CD1c-positive myeloid dendritic cell (primary cell): ENCODE measurements around the gene KCNQ5.

Experiments
- DNase-seq: peaks from one replicate; pipeline ENCODE4 v3.0.0-alpha.2; 2016; ENCODE audit errors: extremely low spot score

KCNQ5 gene

GRCh38 chr6:72639920-72640614 is 18.2 kb downstream of the KCNQ5 start:
- DNase-seq, result no peak

DNA sequence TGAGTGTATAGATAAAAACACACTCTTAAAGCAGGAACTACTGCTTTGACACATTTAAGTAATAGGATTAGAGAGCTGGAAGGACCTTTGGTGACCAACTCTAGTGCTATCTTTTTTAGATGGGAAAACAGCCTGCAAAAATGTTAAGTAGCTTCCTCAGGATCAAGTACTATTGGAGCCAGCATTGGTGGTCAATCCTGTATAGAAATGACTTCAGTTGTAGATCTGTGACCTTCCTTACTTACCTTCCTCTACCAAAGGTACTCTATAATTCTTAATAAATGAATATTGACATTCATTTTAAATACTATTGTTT is 18.7 kb downstream of the KCNQ5 start:
- no peak for DNase-seq

DNA sequence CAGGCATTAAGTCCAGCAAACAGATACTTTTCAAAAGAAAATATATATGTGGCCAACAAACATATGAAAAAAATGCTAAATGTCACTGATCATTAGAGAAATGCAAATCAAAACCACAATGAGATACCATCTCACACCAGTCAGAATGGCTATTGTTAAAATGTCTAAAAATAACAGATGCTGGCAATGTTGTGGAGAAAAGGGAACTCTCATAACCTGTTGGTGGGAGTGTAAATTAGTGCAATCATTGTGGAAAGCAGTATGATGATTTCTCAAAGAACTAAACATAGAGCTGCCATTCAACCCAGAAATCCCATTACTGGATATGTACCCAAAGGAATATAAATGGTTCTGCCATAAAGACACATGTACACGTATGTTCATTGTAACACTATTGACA is 20.6 kb downstream of the KCNQ5 start:
- DNase-seq, result no peak

DNA sequence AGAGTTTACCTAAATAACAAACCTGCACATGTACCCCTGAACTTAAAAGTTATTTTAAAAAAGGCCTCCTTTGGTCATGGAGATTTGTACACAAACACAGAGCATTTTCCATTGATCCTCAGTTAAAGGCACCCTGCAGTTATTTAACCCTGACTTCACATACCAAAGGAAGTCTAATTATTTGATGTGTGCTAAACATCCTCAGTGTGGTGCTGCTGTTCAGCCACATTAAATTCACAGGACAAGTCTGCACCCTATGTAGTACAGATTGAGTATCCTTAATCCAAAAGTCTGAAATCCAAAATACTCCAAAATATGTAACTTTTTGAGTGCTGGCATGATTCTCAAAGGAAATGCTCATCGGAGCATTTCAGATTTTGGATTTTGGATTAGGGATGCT is 21.4 kb downstream of the KCNQ5 start:
- DNase-seq, result no peak

- DNase-seq, result no peak
These were observed 25.0 kb downstream of the KCNQ5 start for GRCh38 chr6:72646604-72647485.

DNA sequence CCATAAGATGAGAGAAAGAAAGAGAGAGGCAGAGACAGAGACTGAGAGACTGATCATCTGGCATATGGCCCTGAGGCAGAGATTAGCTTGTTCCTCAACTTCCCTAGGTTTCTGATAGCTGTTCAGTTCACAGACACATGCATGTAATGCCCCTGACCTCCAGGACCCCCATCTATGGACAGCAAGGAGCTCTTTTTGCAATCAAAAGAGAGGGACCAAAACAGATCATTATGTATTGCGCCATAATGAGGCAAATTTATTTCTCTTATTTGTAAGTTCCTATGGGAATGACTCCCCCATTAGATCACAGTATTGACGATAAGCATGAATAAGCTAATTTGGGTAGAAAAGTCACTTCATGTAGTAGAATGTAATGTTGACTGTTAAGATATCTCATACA is 25.6 kb downstream of the KCNQ5 start:
- DNase-seq, result no peak

- DNase-seq, result no peak
These were observed 27.4 kb downstream of the KCNQ5 start for GRCh38 chr6:72649032-72649984.

GRCh38 chr6:72650081-72650745 is 28.3 kb downstream of the KCNQ5 start:
- DNase-seq, result no peak

DNA sequence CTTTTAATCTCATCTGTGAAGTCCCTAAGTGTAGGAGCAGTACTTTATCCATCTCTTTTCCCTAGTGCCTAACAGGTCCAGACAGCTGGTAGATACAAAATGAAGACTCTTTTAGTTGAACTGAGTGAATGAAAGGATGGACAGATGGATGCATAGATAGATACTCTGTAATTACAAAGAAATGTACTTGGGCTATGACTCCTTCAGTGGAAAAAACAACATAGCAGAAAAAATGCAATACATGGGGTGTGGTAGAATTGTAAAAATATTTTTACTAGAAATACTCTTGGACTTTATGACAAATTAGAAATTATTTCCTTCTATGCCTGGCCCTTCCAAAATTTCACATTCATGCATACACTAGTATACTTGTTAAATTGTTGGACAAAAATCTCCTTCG is 29.3 kb downstream of the KCNQ5 start:
- DNase-seq, result no peak

- no peak for DNase-seq
These were observed 30.4 kb downstream of the KCNQ5 start for GRCh38 chr6:72651967-72652956.

GRCh38 chr6:72653026-72653425 is 31.2 kb downstream of the KCNQ5 start:
- no peak for DNase-seq

- DNase-seq, result no peak
These were observed 32.3 kb downstream of the KCNQ5 start for GRCh38 chr6:72654071-72654621.

DNA sequence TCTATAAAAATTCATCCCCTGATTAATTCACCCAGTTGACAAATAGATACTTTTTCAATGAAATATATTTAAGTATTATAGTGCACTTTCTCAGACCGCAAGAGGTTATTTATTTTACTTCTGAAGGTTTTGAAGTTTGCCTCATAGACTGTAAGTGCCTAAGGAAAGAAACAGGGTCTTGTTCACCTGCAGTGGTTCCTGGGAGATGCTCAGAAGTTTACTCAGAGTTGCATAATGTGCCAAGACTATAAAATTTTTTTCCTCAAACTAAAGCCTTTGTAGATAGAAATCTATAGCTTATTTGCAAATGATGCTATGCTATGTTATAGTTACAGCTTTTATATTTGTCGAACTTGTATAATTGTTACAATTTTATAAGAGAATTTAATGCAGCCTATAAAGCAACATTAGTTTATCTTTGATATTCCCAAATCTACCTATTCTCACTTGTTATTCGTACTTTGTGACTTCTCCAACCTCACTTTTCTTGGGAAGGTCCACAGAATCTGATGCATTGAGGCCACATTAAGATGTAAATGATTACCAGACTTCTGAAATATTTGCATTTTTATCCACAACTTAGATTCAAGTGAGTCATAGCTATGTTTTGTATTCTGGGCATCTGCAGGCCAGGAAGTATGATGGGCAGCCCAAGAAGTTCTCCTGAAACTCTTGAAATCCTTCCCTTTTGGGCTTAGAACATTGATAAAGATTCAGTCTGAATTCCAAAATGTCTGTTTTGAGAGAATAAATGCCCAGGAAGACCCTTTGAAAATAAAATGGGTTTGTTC is 35.7 kb downstream of the KCNQ5 start:
- DNase-seq, result no peak

DNA sequence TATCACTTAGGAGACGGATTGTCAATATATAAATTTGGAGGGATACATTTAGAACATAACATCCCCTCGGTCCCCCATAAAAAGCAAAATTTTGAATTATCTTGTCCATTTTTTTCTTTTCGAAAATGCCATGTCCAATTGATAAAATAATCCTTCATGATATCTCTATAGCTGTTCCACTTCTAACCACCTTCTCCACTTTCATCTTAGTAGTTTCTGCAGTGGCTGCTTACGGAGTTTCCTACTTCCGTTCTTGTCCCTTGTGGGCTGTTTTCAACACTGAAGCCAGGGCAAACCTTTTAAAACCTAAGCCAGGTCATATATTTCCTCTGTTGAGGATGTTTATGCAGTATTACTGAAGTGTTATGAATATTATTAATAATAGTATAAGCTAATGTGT is 37.9 kb downstream of the KCNQ5 start:
- no peak for DNase-seq

- DNase-seq, result no peak
These were observed 39.5 kb downstream of the KCNQ5 start for GRCh38 chr6:72661411-72661810.

DNA sequence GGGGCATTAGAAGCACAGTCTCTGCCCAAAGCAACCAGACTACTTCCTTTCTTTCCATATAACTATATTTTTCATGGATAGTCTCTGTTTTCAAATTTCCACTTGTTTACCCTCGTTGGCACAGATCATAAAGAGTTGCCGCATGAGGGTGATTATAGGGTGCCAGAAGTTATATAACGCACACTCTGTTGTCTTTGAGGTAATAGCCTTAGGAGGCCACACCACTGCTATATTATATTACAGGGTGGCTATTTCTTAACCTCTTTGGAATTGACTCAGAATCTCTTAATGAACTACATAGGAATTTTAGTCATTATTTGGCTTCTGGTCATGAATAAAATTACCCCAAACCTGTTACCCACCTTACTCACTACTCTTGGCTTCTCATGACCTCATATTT is 43.7 kb downstream of the KCNQ5 start:
- DNase-seq, result no peak

- DNase-seq, result no peak
These were observed 47.5 kb downstream of the KCNQ5 start for GRCh38 chr6:72669324-72669723.

DNA sequence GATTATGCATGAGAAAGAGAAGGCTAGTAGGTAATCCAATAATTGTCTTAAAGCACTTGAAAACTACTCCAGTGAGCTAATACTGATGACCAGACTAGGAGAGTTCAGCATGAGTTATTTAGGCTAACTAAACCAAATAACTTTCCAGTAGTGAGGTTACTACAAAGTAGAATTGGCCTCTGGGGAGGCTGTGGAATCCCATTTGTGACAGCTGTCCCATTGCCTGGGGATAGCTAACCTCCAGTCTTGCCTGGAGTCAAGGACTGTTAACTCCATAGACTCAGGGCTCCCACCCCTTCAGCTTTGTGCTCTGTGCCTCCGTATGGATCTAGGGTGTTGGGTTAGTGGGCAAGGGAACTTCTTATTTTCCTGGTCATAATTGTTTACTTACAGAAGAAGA is 51.0 kb downstream of the KCNQ5 start:
- no peak for DNase-seq

- DNase-seq, result no peak
These were observed 53.0 kb downstream of the KCNQ5 start for GRCh38 chr6:72674842-72675241.
